Ectodermal cell (in vitro differentiated cells): ENCODE measurements around the gene GSTK1.

Experiments used
- H3K27ac ChIP-seq: 2 replicates; pipeline ENCODE4 v1.7.0; 2013; ENCODE audit warnings: mild to moderate bottlenecking, low read depth, low read length; ENCODE audit not compliant: insufficient read depth, poor library complexity, severe bottlenecking
- H3K27me3 ChIP-seq: 2 replicates; pipeline ENCODE4 v1.7.0; 2013; ENCODE audit warnings: mild to moderate bottlenecking, low read length; ENCODE audit not compliant: insufficient read depth, control insufficient read depth, poor library complexity, severe bottlenecking
- H3K36me3 ChIP-seq: one replicate; pipeline ENCODE4 v1.7.0; 2013; ENCODE audit warnings: low read length; ENCODE audit not compliant: control insufficient read depth, insufficient read depth
- H3K4me1 ChIP-seq: one replicate; pipeline ENCODE4 v1.7.0; 2013; ENCODE audit warnings: low read length; ENCODE audit not compliant: control insufficient read depth, insufficient read depth
- H3K4me3 ChIP-seq: 2 replicates; pipeline ENCODE4 v1.7.0; 2013; ENCODE audit warnings: low read depth, low read length, control low read depth; ENCODE audit not compliant: insufficient read depth
- H3K9me3 ChIP-seq: 2 replicates; pipeline ENCODE4 v1.7.0; 2013; ENCODE audit warnings: mild to moderate bottlenecking, low read length, moderate library complexity; ENCODE audit not compliant: control insufficient read depth
- WGBS, 2 experiments: methylation state at CpG; one replicate each; pipeline ENCODE4 v1.1.7; 2013; ENCODE audit warnings: missing lambda C conversion rate in 2 of 2; 5-methylcytosine and 5-hydroxymethylcytosine counted together

Gene GSTK1

GRCh38 chr7:143290293-143290692 lies 27.1 kb downstream of the GSTK1 start:
- H3K4me3 ChIP-seq, result no peak overlapping the region
- H3K9me3 ChIP-seq, result no peaks in the 10 kb centered on the region
- peaks cover 32% of the 10 kb centered on the region for H3K36me3 ChIP-seq
- H3K4me1 ChIP-seq, result peaks cover 17% of the 10 kb centered on the region
- H3K27ac ChIP-seq, result no peak overlapping the region
- H3K27me3 ChIP-seq, result peaks cover 6% of the 10 kb centered on the region
- 93 to 97% methylated on average over 4 of the region's 4 CpGs for WGBS, 2 experiments

GRCh38 chr7:143292876-143293275 lies 29.6 kb downstream of the GSTK1 start:
- H3K9me3 ChIP-seq, result no peaks in the 10 kb centered on the region

GRCh38 chr7:143295870-143296269 lies 32.6 kb downstream of the GSTK1 start:
- Histone ChIP-seq H3K27ac (no peak overlapping the region), H3K4me3 (no peak overlapping the region), H3K27me3 (no peaks in the 10 kb centered on the region), H3K36me3 (peaks cover 77% of the 10 kb centered on the region), H3K9me3 (no peaks in the 10 kb centered on the region), H3K4me1 (no peaks in the 10 kb centered on the region)

More at GRCh38 chr7:143292876-143293275, 29.6 kb downstream of the GSTK1 start:
- H3K4me1 ChIP-seq, result peaks cover 15% of the 10 kb centered on the region
- 97 to 99% methylated on average over 5 of the region's 5 CpGs for WGBS, 2 experiments
- no peaks in the 10 kb centered on the region for H3K27me3 ChIP-seq
- no peak overlapping the region for H3K27ac ChIP-seq
- H3K36me3 ChIP-seq, result peaks cover 52% of the 10 kb centered on the region
- H3K4me3 ChIP-seq, result no peak overlapping the region

GRCh38 chr7:143296686-143297085 lies 33.4 kb downstream of the GSTK1 start:
- 90 to 100% methylated on average over 1 to 2 of the region's 2 CpGs for WGBS, 2 experiments
- no peaks in the 10 kb centered on the region for H3K9me3 ChIP-seq
- peaks cover 83% of the 10 kb centered on the region for H3K36me3 ChIP-seq
- H3K27me3 ChIP-seq, result no peaks in the 10 kb centered on the region
- H3K4me1 ChIP-seq, result no peaks in the 10 kb centered on the region
- no peak overlapping the region for H3K4me3 ChIP-seq
- H3K27ac ChIP-seq, result no peak overlapping the region

- Histone ChIP-seq H3K4me1 (no peaks in the 10 kb centered on the region), H3K27ac (no peak overlapping the region), H3K9me3 (no peaks in the 10 kb centered on the region), H3K36me3 (peaks cover 77% of the 10 kb centered on the region), H3K27me3 (no peaks in the 10 kb centered on the region), H3K4me3 (no peak overlapping the region)
- WGBS, 2 experiments, result 95 to 100% methylated on average over 2 of the region's 2 CpGs
Observed at GRCh38 chr7:143299346-143299745, 36.1 kb downstream of the GSTK1 start.

- 80 to 84% methylated on average over 8 of the region's 8 CpGs for WGBS, 2 experiments
- peaks cover 78% of the 10 kb centered on the region for H3K36me3 ChIP-seq
Observed at GRCh38 chr7:143299840-143300239, 36.6 kb downstream of the GSTK1 start.

GRCh38 chr7:143300959-143301935 lies 38.0 kb downstream of the GSTK1 start:
- H3K27ac ChIP-seq, result no peak overlapping the region
- no peaks in the 10 kb centered on the region for H3K27me3 ChIP-seq
- no peak overlapping the region for H3K4me3 ChIP-seq
- H3K36me3 ChIP-seq, result peaks cover 71% of the 10 kb centered on the region
- no peaks in the 10 kb centered on the region for H3K4me1 ChIP-seq
- H3K9me3 ChIP-seq, result no peaks in the 10 kb centered on the region
- 95 to 97% methylated on average over 8 of the region's 8 CpGs for WGBS, 2 experiments

More at GRCh38 chr7:143299840-143300239, 36.6 kb downstream of the GSTK1 start:
- Histone ChIP-seq H3K4me1 (no peaks in the 10 kb centered on the region), H3K9me3 (no peaks in the 10 kb centered on the region), H3K4me3 (no peak overlapping the region), H3K27me3 (no peaks in the 10 kb centered on the region), H3K27ac (no peak overlapping the region)

- Histone ChIP-seq H3K9me3 (no peaks in the 10 kb centered on the region), H3K4me1 (no peaks in the 10 kb centered on the region), H3K36me3 (peaks cover 65% of the 10 kb centered on the region), H3K27ac (no peak overlapping the region), H3K4me3 (no peak overlapping the region), H3K27me3 (no peaks in the 10 kb centered on the region)
- WGBS, 2 experiments, result 94 to 96% methylated on average over 8 to 10 of the region's 10 CpGs
Observed at GRCh38 chr7:143303733-143304132, 40.5 kb downstream of the GSTK1 start.

GRCh38 chr7:143304938-143305337 lies 41.7 kb downstream of the GSTK1 start:
- Histone ChIP-seq H3K27ac (no peak overlapping the region), H3K27me3 (no peaks in the 10 kb centered on the region), H3K9me3 (no peaks in the 10 kb centered on the region), H3K4me3 (no peak overlapping the region), H3K36me3 (peaks cover 56% of the 10 kb centered on the region), H3K4me1 (no peaks in the 10 kb centered on the region)
- 95 to 97% methylated on average over 6 of the region's 6 CpGs for WGBS, 2 experiments

GRCh38 chr7:143305423-143306070 lies 42.3 kb downstream of the GSTK1 start:
- 90% methylated on average over 9 to 10 of the region's 10 CpGs for WGBS, 2 experiments
- Histone ChIP-seq H3K36me3 (peaks cover 50% of the 10 kb centered on the region), H3K27ac (no peak overlapping the region)

More at GRCh38 chr7:143305423-143306070, 42.3 kb downstream of the GSTK1 start:
- Histone ChIP-seq H3K4me3 (no peak overlapping the region), H3K9me3 (no peaks in the 10 kb centered on the region), H3K4me1 (no peaks in the 10 kb centered on the region), H3K27me3 (no peaks in the 10 kb centered on the region)
